Neural cell (in vitro differentiated cells): ENCODE data around the gene KCNE1.
"Not testable (repeated sequence)": the region's sequence is repeated elsewhere in the genome, so short reads cannot be mapped to it uniquely, and the experiment has no call there.

ENCODE experiments used
- CTCF ChIP-seq: fragments of 450-650 bp; IDR thresholded peaks from 2 replicates; pipeline ENCODE4 v1.5.1; 2014; ENCODE audit warnings: antibody characterized with exemption, mild to moderate bottlenecking, moderate library complexity; ENCODE audit not compliant: poor library complexity, severe bottlenecking
- EP300 ChIP-seq: fragments of 450-650 bp; conservative IDR thresholded peaks from 2 replicates; pipeline ENCODE4 v1.6.1; 2014; ENCODE audit warnings: antibody characterized with exemption, mild to moderate bottlenecking, moderate library complexity; ENCODE audit not compliant: poor library complexity, severe bottlenecking
- EZH2 ChIP-seq: fragments of 200-600, 300-800 bp; shearing (Covaris generic), sonication (generic); IDR thresholded peaks from 2 replicates; pipeline ENCODE4 v1.6.1; 2014; ENCODE audit warnings: antibody characterized with exemption, low read length, borderline replicate concordance, mild to moderate bottlenecking; ENCODE audit not compliant: insufficient read depth, poor library complexity, severe bottlenecking
- MXI1 ChIP-seq: fragments of 450-650 bp; conservative IDR thresholded peaks from 2 replicates; pipeline ENCODE4 v1.6.1; 2014; ENCODE audit warnings: antibody characterized with exemption, mild to moderate bottlenecking; ENCODE audit not compliant: poor library complexity, severe bottlenecking
- POLR2AphosphoS5 ChIP-seq: IDR thresholded peaks from 2 replicates; pipeline ENCODE4 v1.6.1; 2012
- RAD21 ChIP-seq: fragments of 450-650 bp; conservative IDR thresholded peaks from 2 replicates; pipeline ENCODE4 v1.6.1; 2014; ENCODE audit warnings: antibody characterized with exemption, mild to moderate bottlenecking, moderate library complexity
- SMC3 ChIP-seq: fragments of 450-650 bp; conservative IDR thresholded peaks from 2 replicates; pipeline ENCODE4 v1.6.1; 2014; ENCODE audit warnings: antibody characterized with exemption, mild to moderate bottlenecking, moderate library complexity; ENCODE audit not compliant: poor library complexity
- TAF1 ChIP-seq: IDR thresholded peaks from 2 replicates; pipeline ENCODE4 v1.6.1; 2012; ENCODE audit warnings: low read depth
- TF ChIP-seq, protein P1 (sequence below): IDR thresholded peaks from 2 replicates; pipeline ENCODE4 v1.6.1; 2012; ENCODE audit warnings: borderline replicate concordance

- TF ChIP-seq CTCF, EZH2, RAD21, POLR2AphosphoS5, EP300, TAF1, MXI1, SMC3: not testable (repeated sequence)
- TF ChIP-seq, protein P1, sequence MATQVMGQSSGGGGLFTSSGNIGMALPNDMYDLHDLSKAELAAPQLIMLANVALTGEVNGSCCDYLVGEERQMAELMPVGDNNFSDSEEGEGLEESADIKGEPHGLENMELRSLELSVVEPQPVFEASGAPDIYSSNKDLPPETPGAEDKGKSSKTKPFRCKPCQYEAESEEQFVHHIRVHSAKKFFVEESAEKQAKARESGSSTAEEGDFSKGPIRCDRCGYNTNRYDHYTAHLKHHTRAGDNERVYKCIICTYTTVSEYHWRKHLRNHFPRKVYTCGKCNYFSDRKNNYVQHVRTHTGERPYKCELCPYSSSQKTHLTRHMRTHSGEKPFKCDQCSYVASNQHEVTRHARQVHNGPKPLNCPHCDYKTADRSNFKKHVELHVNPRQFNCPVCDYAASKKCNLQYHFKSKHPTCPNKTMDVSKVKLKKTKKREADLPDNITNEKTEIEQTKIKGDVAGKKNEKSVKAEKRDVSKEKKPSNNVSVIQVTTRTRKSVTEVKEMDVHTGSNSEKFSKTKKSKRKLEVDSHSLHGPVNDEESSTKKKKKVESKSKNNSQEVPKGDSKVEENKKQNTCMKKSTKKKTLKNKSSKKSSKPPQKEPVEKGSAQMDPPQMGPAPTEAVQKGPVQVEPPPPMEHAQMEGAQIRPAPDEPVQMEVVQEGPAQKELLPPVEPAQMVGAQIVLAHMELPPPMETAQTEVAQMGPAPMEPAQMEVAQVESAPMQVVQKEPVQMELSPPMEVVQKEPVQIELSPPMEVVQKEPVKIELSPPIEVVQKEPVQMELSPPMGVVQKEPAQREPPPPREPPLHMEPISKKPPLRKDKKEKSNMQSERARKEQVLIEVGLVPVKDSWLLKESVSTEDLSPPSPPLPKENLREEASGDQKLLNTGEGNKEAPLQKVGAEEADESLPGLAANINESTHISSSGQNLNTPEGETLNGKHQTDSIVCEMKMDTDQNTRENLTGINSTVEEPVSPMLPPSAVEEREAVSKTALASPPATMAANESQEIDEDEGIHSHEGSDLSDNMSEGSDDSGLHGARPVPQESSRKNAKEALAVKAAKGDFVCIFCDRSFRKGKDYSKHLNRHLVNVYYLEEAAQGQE: not testable (repeated sequence)
Observed at GRCh38 chr21:34427339-34427738, 84.7 kb downstream of the KCNE1 start.
